HTERT RPE-1 (cell line): ENCODE measurements around the gene ATG7.

Source experiments
- in situ Hi-C: fragments of 300-500 bp; cut with MboI; formaldehyde crosslinking; loops from 4 replicates; pipeline ENCODE4 v1.14.3; 2020; ENCODE audit warnings: low sequenced_read_pairs

The ATG7 gene

GRCh38 chr3:11602886-11603527 lies 330.8 kb downstream of the ATG7 start:
- in situ Hi-C loops: no loop called here

DNA sequence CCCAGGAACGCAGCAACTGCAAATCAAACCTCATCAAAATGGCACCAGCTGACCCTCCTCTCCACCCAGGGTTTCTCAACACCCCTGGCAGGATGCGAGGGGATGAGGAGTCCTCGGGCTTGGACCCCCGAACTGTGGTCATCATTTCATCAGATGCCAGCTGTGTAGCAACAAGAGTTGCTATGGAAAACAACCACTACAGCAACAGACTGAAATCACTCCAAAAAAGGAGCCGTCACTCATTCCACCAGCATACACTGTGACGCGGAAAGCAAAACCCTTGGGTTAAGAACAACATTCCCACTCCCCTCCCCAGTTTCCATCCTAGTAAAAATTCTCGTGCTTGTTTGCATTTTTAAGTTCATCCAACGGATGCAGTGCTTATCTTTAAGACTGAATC lies 331.4 kb downstream of the ATG7 start:
- in situ Hi-C loops: no loop called here

GRCh38 chr3:11604139-11604892 lies 332.1 kb downstream of the ATG7 start:
- in situ Hi-C loops: no loop called here

DNA sequence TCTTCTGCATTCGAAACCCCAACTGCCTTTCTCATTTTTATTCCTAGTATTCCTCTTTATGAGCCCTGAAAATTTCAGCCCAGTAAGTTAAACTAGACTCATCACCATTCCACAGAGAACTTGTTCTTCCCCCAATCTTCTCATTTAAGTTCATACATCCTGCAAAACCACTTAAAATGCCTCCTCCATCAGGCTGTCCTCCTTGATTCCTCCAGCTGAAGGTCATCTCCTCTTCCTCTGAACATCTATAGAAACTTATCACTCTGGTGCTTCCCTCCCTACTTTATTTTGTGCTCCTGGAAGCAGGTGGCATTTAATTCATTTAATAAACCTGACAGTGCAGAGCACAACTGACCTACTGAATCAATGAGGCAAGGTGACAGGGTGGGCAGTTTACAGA lies 333.2 kb downstream of the ATG7 start:
- in situ Hi-C loops: no loop called here

DNA sequence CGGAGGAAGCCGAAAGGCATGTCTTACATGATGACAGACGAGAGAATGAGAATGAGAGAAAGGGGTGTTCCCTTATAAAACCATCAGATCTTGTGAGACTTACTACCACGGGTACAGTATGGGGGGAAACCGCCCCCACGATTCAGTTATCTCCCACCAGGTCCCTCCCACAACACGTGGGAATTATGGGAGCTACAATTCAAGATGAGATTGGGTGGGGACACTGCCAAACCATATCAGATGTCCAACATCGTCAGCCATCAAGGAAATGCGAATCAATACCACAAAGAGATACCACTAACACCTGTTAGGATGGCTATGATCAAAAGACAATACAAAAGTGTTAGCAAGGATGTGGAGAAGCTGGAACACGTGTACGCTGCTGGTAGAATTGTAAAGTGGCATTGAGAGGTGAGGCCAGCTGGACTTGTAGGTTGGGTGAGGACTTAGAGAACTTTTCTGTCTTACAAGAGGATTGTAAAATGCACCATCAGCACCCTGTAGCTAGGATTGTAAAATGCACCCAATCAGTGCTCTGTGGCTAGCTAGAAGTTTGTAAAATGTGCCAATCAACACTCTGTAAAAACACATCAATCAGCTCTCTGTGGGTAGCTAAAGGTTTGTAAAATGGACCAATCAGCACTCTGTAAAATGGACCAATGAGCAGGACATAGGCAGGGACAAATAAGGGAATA lies 334.0 kb downstream of the ATG7 start:
- in situ Hi-C loops: no loop called here

DNA sequence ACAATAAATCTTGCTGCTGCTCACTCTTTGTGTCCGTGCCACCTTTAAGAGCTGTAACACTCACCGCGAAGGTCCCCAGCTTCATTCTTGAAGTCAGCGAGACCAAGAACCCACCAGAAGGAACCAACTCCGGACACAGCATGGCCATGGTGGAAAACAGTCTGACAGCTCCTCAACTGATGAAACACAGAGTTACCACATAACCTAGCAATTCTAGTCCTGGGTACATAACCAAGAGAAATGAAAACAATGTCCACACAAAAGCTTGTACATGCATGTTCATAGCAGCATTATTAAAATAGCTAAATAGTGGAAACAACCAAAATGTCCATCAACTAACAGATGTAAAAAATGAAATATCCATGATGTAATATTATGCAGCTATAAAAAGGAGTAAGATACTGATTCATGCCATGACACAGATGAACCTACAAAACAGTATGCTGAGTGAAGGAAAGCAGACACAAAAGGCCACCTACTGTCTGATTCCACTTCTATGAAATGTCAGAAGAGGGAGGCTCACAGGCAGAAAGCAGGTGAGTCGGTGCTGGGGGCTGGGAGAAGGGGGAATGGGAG lies 334.8 kb downstream of the ATG7 start:
- in situ Hi-C loops: no loop called here
